Measurements from ENCODE around the gene OR1K1. TPM values are rescaled to one million over a fixed set of nuclear protein-coding genes. Genes with fewer than 3 reads are reported as not detected.
"Not testable (repeated sequence)": the region's sequence is repeated elsewhere in the genome, so short reads cannot be mapped to it uniquely, and the experiment has no call there.

The OR1K1 gene
- total RNA-seq, 3 donors from 2014 or later, result not detected

DNA sequence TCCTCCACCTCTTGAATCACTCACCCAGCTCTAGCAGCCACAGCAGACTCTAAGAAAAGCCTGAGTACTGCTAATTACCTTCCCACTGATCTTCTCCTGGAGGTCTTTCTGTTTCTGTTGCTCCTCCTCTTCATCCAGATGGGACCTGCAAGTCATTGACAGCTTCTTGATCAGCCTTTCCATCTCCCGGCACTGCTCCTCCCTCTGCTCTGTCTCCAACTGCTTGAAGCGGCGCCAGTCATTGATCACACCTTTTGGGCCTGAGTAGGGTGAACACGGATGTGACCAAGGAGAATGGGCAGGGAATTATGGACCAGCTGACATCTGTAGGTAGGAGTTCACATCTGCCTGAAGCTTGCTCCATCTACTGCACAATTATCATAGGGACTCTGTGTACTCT, 23.0 kb downstream of the OR1K1 start:
- intact Hi-C loops (cut with DNase I; ENCODE audit: low total_unique reads), result no loop called here
- no peak for DNase-seq (ENCODE audit: low spot score in 2 of 2)
- Histone ChIP-seq H3K9me3 (no peaks in the 10 kb centered on the region), H3K36me3 (no peaks in the 10 kb centered on the region), H3K27me3 (no peaks in the 10 kb centered on the region), H3K4me3 (no peak overlapping the region), H3K27ac (no peak overlapping the region), H3K4me1 (peaks cover 0 to 8% of the 10 kb centered on the region in 2 donors)
- TF ChIP-seq, protein P1, sequence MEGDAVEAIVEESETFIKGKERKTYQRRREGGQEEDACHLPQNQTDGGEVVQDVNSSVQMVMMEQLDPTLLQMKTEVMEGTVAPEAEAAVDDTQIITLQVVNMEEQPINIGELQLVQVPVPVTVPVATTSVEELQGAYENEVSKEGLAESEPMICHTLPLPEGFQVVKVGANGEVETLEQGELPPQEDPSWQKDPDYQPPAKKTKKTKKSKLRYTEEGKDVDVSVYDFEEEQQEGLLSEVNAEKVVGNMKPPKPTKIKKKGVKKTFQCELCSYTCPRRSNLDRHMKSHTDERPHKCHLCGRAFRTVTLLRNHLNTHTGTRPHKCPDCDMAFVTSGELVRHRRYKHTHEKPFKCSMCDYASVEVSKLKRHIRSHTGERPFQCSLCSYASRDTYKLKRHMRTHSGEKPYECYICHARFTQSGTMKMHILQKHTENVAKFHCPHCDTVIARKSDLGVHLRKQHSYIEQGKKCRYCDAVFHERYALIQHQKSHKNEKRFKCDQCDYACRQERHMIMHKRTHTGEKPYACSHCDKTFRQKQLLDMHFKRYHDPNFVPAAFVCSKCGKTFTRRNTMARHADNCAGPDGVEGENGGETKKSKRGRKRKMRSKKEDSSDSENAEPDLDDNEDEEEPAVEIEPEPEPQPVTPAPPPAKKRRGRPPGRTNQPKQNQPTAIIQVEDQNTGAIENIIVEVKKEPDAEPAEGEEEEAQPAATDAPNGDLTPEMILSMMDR (IDR thresholded peaks at IDR 0.05), result no peak
- TF ChIP-seq POLR2A (IDR thresholded peaks at IDR 0.05) (no peak), POLR2AphosphoS5 (IDR thresholded peaks at IDR 0.05) (no peak)

GRCh38 chr9:122827761-122828093, 27.8 kb downstream of the OR1K1 start:
- Histone ChIP-seq H3K4me3 (peak overlapping the region; percentile 82 to 90 (median 87)), H3K36me3 (no peaks in the 10 kb centered on the region), H3K9me3 (no peaks in the 10 kb centered on the region), H3K27me3 (no peaks in the 10 kb centered on the region), H3K27ac (peak overlapping the region; percentile 96 to 97), H3K4me1 (peaks cover 0 to 8% of the 10 kb centered on the region in 2 donors)
- intact Hi-C loops (cut with DNase I; ENCODE audit: low total_unique reads), result no loop called here
- TF ChIP-seq POLR2AphosphoS5 (IDR thresholded peaks at IDR 0.05) (no peak), POLR2A (IDR thresholded peaks at IDR 0.05) (no peak)
- TF ChIP-seq, protein P1 (IDR thresholded peaks at IDR 0.05), result no peak
- no peak for DNase-seq (ENCODE audit: low spot score in 2 of 2)

DNA sequence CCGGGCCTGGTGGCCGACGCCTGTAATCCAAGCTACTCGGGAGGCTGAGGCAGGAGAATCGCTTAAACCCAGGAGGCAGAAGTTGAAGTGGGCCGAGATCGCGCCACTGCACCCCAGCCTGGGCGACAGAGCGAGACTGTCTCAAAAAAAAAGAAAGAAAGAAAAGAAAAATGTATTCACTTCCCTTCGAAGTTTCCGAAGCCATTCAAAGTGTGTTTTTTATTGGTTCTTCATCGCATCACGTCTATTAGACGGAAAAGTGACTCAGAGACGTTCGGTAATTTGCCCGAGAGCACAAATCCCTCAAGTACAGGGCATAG, 29.0 kb downstream of the OR1K1 start:
- H3K27me3 ChIP-seq; intact Hi-C loops (cut with DNase I; ENCODE audit: low total_unique reads); H3K4me1 ChIP-seq; H3K36me3 ChIP-seq; H3K9me3 ChIP-seq; DNase-seq (ENCODE audit: low spot score in 2 of 2): not testable (repeated sequence)
- Histone ChIP-seq H3K4me3 (peak overlapping the region; percentile 82 to 90 (median 87)), H3K27ac (peak overlapping the region; percentile 96 to 97)

- H3K36me3 ChIP-seq, result no peaks in the 10 kb centered on the region
- H3K4me1 ChIP-seq, result peaks cover 0 to 1% of the 10 kb centered on the region in 2 donors
- DNase-seq (ENCODE audit: low spot score in 2 of 2), result no peak
- H3K27ac ChIP-seq, result no peak overlapping the region
- H3K9me3 ChIP-seq, result no peaks in the 10 kb centered on the region
- TF ChIP-seq, protein P1 (IDR thresholded peaks at IDR 0.05), result no peak
- TF ChIP-seq POLR2A (IDR thresholded peaks at IDR 0.05), result no peak
- TF ChIP-seq POLR2AphosphoS5 (IDR thresholded peaks at IDR 0.05), result no peak
- H3K27me3 ChIP-seq, result no peaks in the 10 kb centered on the region
- intact Hi-C loops (cut with DNase I; ENCODE audit: low total_unique reads), result no loop called here
- no peak overlapping the region for H3K4me3 ChIP-seq
These were observed 32.3 kb downstream of the OR1K1 start for GRCh38 chr9:122832194-122832593.

DNA sequence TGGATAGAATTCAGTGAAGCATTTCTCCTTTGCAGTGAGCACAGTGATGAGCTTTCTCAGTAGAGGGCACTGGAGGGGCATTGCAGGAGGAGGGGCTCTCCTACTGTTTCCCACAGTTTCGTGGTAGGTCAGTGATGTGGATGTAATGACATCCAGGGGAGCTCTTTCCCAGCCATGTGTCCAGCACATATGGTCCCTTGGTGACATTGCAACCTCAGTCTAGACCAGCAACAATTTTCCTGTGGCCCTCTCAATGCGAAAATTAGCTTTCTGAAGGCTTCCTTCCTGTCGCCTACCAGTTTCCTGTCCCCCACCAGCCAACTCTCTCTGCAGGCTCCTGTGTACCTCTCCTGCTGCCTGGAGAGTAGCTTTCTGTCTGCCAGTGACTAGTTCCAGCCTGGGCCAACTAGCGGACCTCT, 35.4 kb downstream of the OR1K1 start:
- Histone ChIP-seq H3K36me3 (no peaks in the 10 kb centered on the region), H3K4me1 (no peaks in the 10 kb centered on the region), H3K9me3 (no peaks in the 10 kb centered on the region), H3K27me3 (no peaks in the 10 kb centered on the region), H3K27ac (no peak overlapping the region), H3K4me3 (no peak overlapping the region)
- intact Hi-C loops (cut with DNase I; ENCODE audit: low total_unique reads), result no loop called here
- DNase-seq (ENCODE audit: low spot score in 2 of 2), result no peak
- TF ChIP-seq POLR2AphosphoS5 (IDR thresholded peaks at IDR 0.05), result no peak

DNA sequence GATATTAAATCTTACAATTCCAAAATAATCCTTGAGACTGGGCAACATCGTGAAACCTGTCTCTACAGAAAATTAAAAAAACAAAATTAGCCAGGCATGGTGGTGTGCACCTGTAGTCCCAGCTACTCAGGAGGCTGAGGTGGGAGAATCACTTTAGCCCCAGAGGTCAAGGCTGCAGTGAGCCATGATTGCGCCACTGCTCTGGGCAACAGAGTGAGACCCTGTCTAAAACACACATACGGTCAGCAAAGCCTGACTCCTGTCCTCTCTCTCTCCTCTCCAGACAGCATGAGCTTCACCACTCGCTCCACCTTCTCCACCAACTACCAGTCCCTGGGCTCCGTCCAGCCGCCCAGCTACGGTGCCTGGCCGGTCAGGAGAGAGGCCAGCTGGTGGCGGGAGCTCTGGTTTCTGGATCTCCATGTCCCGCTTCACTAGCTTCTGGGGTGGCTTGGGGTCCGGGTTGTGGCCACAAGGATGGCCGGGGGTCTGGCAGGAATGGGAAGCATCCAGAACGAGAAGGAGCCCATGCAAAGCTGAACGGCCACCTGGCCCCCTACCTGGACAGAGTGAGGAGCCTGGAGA, 37.4 kb downstream of the OR1K1 start:
- no peak for DNase-seq (ENCODE audit: low spot score in 2 of 2)
- Histone ChIP-seq H3K27me3 (no peaks in the 10 kb centered on the region), H3K4me1 (no peaks in the 10 kb centered on the region), H3K4me3 (no peak overlapping the region), H3K9me3 (no peaks in the 10 kb centered on the region), H3K36me3 (no peaks in the 10 kb centered on the region), H3K27ac (no peak overlapping the region)
- TF ChIP-seq POLR2AphosphoS5 (IDR thresholded peaks at IDR 0.05), result no peak
- no peak for TF ChIP-seq POLR2A (IDR thresholded peaks at IDR 0.05)
- TF ChIP-seq, protein P1 (IDR thresholded peaks at IDR 0.05), result no peak
- intact Hi-C loops (cut with DNase I; ENCODE audit: low total_unique reads), result no loop called here

GRCh38 chr9:122838441-122838840, 38.5 kb downstream of the OR1K1 start:
- H3K4me1 ChIP-seq; H3K27ac ChIP-seq; DNase-seq (ENCODE audit: low spot score in 2 of 2); H3K36me3 ChIP-seq; intact Hi-C loops (cut with DNase I; ENCODE audit: low total_unique reads); H3K27me3 ChIP-seq; H3K4me3 ChIP-seq; H3K9me3 ChIP-seq: not testable (repeated sequence)

Data from breast epithelium (tissue), 4 donors.